Mesenchymal stem cell (in vitro differentiated cells and primary cell): ENCODE data around the gene BIRC6.

ENCODE experiments used
- DNase-seq: peaks from one replicate; pipeline ENCODE4 v3.0.0-alpha.2; 2013
- H2AFZ ChIP-seq: one replicate; pipeline ENCODE4 v1.6.1; 2013; ENCODE audit warnings: low read depth, mild to moderate bottlenecking, control low read depth, inconsistent platforms, low read length, moderate library complexity
- H2AK5ac ChIP-seq: 2 replicates; pipeline ENCODE4 v1.6.1; 2013; ENCODE audit warnings: low read length, moderate library complexity, mild to moderate bottlenecking, inconsistent platforms; ENCODE audit not compliant: severe bottlenecking
- H2BK120ac ChIP-seq: one replicate; pipeline ENCODE4 v1.6.1; 2013; ENCODE audit warnings: low read depth, mild to moderate bottlenecking, inconsistent platforms, low read length, moderate library complexity
- H2BK12ac ChIP-seq, 2 experiments: one replicate each; pipeline ENCODE4 v1.6.1; 2013; ENCODE audit warnings: inconsistent platforms in 2 of 2, low read length in 2 of 2, mild to moderate bottlenecking in 2 of 2, moderate library complexity in 2 of 2, control low read depth in 1 of 2
- H2BK15ac ChIP-seq: one replicate; pipeline ENCODE4 v1.6.1; 2013; ENCODE audit warnings: mild to moderate bottlenecking, low read depth, inconsistent platforms; ENCODE audit not compliant: poor library complexity, severe bottlenecking
- H2BK5ac ChIP-seq: 2 replicates; pipeline ENCODE4 v1.6.1; 2013; ENCODE audit warnings: low read depth, mild to moderate bottlenecking, low read length, control low read depth, inconsistent platforms; ENCODE audit not compliant: poor library complexity, severe bottlenecking
- H3K14ac ChIP-seq, 2 experiments: one replicate each; pipeline ENCODE4 v1.6.1; 2013; ENCODE audit warnings: inconsistent platforms in 2 of 2, low read length in 2 of 2, control low read depth in 1 of 2, mild to moderate bottlenecking in 1 of 2, moderate library complexity in 1 of 2
- H3K18ac ChIP-seq, 2 experiments: one replicate each; pipeline ENCODE4 v1.6.1; 2013; ENCODE audit warnings: inconsistent platforms in 2 of 2, low read length in 2 of 2, control low read depth in 1 of 2, low read depth in 1 of 2, mild to moderate bottlenecking in 1 of 2
- H3K23ac ChIP-seq, 2 experiments: one replicate each; pipeline ENCODE4 v1.6.1; 2013; ENCODE audit warnings: inconsistent platforms in 2 of 2, low read length in 2 of 2, mild to moderate bottlenecking in 2 of 2, moderate library complexity in 2 of 2, control low read depth in 1 of 2
- H3K27ac ChIP-seq: 2 replicates; pipeline ENCODE4 v1.5.1; 2013; ENCODE audit warnings: mild to moderate bottlenecking, moderate library complexity, low read length, control low read depth, inconsistent platforms; ENCODE audit not compliant: poor library complexity, severe bottlenecking
- H3K27me3 ChIP-seq, 2 experiments: 2 replicates each; pipeline versions ENCODE4 v1.6.1 to v1.7.0; 2013; ENCODE audit warnings: low read length in 2 of 2, mild to moderate bottlenecking in 2 of 2, moderate library complexity in 2 of 2, control low read depth in 1 of 2, inconsistent platforms in 1 of 2; ENCODE audit not compliant: control insufficient read depth in 1 of 2, insufficient read depth in 1 of 2
- H3K36me3 ChIP-seq, 2 experiments: 2 replicates each; pipeline versions ENCODE4 v1.6.1 to v1.7.0; 2013; ENCODE audit warnings: low read length in 2 of 2, control low read depth in 1 of 2, inconsistent platforms in 1 of 2, low read depth in 1 of 2, mild to moderate bottlenecking in 1 of 2; ENCODE audit not compliant: insufficient read depth in 2 of 2, control insufficient read depth in 1 of 2
- H3K4ac ChIP-seq, 2 experiments: one replicate each; pipeline ENCODE4 v1.6.1; 2013; ENCODE audit warnings: inconsistent platforms in 2 of 2, low read length in 2 of 2, mild to moderate bottlenecking in 2 of 2, moderate library complexity in 2 of 2, control low read depth in 1 of 2, low read depth in 1 of 2
- H3K4me1 ChIP-seq: 2 replicates; pipeline ENCODE4 v1.6.1; 2013; ENCODE audit warnings: low read depth, low read length, control low read depth; ENCODE audit not compliant: control insufficient read depth, insufficient read depth
- H3K4me2 ChIP-seq: 2 replicates; pipeline ENCODE4 v1.6.1; 2013; ENCODE audit warnings: low read length, mild to moderate bottlenecking, inconsistent platforms; ENCODE audit not compliant: poor library complexity, severe bottlenecking
- H3K4me3 ChIP-seq, 2 experiments: 2 replicates each; pipeline versions ENCODE4 v1.5.1 to v1.7.0; 2013; ENCODE audit warnings: low read length in 2 of 2, mild to moderate bottlenecking in 2 of 2, control low read depth in 1 of 2, low read depth in 1 of 2; ENCODE audit not compliant: insufficient read depth in 1 of 2
- H3K79me1 ChIP-seq: replicated peaks from 2 replicates; pipeline ENCODE4 v1.6.1; 2013; ENCODE audit warnings: mild to moderate bottlenecking, control low read depth, low read length, inconsistent platforms; ENCODE audit not compliant: poor library complexity, severe bottlenecking
- H3K9ac ChIP-seq: 2 replicates; pipeline ENCODE4 v1.7.0; 2013; ENCODE audit warnings: mild to moderate bottlenecking, low read length, moderate library complexity
- H3K9me3 ChIP-seq: 2 replicates; pipeline ENCODE4 v1.7.0; 2013; ENCODE audit warnings: mild to moderate bottlenecking, low read length; ENCODE audit not compliant: control insufficient read depth
- H4K8ac ChIP-seq: one replicate; pipeline ENCODE4 v1.6.1; 2013; ENCODE audit warnings: inconsistent platforms, mild to moderate bottlenecking, low read length, moderate library complexity
- H4K91ac ChIP-seq: one replicate; pipeline ENCODE4 v1.6.1; 2013; ENCODE audit warnings: mild to moderate bottlenecking, low read length, inconsistent platforms
- WGBS: methylation state at CpG from one replicate; pipeline ENCODE4 v1.1.7; 2013; ENCODE audit warnings: mixed read lengths; 5-methylcytosine and 5-hydroxymethylcytosine counted together

BIRC6 gene

DNA sequence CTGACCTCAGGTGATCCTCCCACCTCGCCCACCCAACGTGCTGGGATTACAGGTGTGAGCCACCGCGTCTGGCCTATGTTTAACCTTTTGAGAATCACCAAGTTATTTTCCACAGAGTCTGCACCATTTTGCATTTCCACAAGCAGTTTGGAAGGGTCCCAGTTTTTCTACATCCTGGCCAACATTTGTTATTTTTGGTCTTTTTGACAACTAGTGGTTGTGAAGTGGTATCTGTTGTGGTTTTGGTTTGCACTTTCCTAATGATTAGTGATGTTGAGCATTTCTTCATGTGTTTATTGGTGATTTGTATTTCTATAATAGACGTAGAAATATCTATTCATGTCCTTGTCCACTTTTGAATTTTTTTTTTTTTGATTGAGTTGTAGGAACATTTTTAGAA is 67.9 kb downstream of the BIRC6 start:
- H4K91ac ChIP-seq = no peak overlapping the region
- H3K27me3 ChIP-seq = no peaks in the 10 kb centered on the region
- no peak overlapping the region for H3K4me3 ChIP-seq
- H3K4ac ChIP-seq = no peak overlapping the region
- H3K9ac ChIP-seq = no peak overlapping the region
- no peaks in the 10 kb centered on the region for H3K9me3 ChIP-seq
- no peak overlapping the region for H3K4me2 ChIP-seq
- no peak overlapping the region for H2AFZ ChIP-seq
- H2BK12ac ChIP-seq = no peak overlapping the region
- 95% methylated on average over 4 of the region's 5 CpGs for WGBS
- H4K8ac ChIP-seq = peak overlapping the region; percentile 55
- no peak for DNase-seq
- H2BK120ac ChIP-seq = no peak overlapping the region
- no peak overlapping the region for H3K23ac ChIP-seq
- peaks cover 5% of the 10 kb centered on the region for H3K4me1 ChIP-seq
- H3K27ac ChIP-seq = no peak overlapping the region
- H3K79me1 ChIP-seq = no peaks in the 10 kb centered on the region
- H3K14ac ChIP-seq = no peak overlapping the region
- H2AK5ac ChIP-seq = no peak overlapping the region
- no peak overlapping the region for H3K18ac ChIP-seq
- H2BK15ac ChIP-seq = no peak overlapping the region
- no peak overlapping the region for H2BK5ac ChIP-seq
- H3K36me3 ChIP-seq = peaks cover 3 to 4% of the 10 kb centered on the region in 2 experiments

DNA sequence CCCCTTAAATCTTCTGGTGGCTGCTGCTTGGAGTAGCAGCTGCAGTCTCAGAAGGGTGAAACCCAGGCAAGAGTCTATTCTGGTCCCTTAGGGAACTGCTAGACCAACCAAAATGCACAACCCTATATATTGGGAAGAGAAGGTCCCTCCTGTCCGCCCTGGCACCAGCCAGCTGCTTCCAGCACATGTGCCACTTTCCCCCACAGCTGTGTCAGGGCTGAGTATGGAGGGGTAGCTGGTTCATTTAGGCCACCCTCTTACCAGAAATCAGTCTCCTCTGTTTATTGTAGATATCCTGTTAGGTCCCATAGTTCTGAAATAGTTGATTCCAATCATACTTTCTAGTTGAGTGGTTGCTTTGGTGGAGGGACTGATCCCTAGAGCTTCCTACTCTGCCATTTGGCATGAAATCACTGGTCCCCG is 68.9 kb downstream of the BIRC6 start:
- H2BK12ac ChIP-seq = no peak overlapping the region
- H3K4me3 ChIP-seq = peak overlapping the region in 1 of 2 experiments; percentile 59
- peak overlapping the region; percentile 48 for H2BK15ac ChIP-seq
- no peaks in the 10 kb centered on the region for H3K27me3 ChIP-seq
- peak overlapping the region; percentile 18 to 89 for H3K18ac ChIP-seq
- H3K9ac ChIP-seq = peak overlapping the region; percentile 64
- no peak overlapping the region for H2BK120ac ChIP-seq
- no peak overlapping the region for H3K4ac ChIP-seq
- no peak overlapping the region for H4K91ac ChIP-seq
- H3K27ac ChIP-seq = peak overlapping the region; percentile 46
- H3K79me1 ChIP-seq = no peaks in the 10 kb centered on the region
- H2AK5ac ChIP-seq = peak overlapping the region; percentile 15
- no peak overlapping the region for H3K23ac ChIP-seq
- H2BK5ac ChIP-seq = no peak overlapping the region
- DNase-seq = peak; percentile 68
- no peaks in the 10 kb centered on the region for H3K9me3 ChIP-seq
- no peak overlapping the region for H3K14ac ChIP-seq
- no peak overlapping the region for H2AFZ ChIP-seq
- no peak overlapping the region for H3K4me2 ChIP-seq
- peaks cover 5% of the 10 kb centered on the region for H3K4me1 ChIP-seq
- peak overlapping the region; percentile 69 for H4K8ac ChIP-seq
- H3K36me3 ChIP-seq = peaks cover 4 to 9% of the 10 kb centered on the region in 2 experiments
- whole genome bisulfite sequencing = no CpG with 5 or more reads among the region's 2 CpGs

DNA sequence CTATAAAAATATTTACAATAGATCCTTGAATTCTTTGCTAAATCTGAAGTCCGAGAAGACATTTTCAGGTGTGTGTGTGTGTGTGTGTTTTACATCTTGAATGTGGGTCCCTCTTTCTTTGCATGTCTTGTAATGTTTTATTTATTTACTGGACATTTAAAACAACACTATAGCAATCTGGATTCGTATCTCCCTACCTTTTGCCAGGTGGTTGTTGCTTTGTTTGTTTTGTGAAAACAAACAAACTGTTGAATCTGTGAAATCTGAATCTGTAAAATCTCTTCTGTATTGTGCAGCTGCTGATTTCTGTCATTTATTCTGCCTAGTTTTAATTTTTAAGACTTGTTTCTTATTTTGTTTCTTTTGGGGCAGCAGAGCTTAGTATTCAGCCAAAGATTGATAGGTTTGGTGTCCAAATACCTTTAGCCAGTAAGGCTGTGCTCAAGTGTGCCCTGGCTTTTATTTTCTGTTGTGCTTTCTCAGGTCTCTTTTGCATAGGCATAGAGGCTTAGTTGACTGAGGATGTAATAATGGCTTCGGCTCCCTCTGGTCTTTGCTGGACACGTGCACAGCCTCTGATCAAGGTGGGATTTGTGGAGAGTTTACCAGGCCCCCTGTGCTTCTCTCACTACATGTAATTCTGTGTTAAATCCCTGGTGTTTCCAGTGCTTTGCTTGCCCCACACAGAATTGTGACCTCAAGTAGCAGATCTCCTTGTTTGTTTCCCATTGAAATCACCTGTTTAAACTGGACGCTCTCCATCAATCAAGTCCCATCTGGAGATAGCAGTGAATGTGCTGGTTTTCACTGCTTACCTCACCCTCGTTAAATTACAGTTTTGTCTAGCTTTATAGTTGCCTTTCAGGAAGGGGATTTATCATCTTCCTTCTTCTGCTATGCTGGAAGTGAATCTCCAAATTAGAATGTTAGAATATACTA is 71.1 kb downstream of the BIRC6 start:
- Histone ChIP-seq H2AFZ (no peak overlapping the region), H2AK5ac (peak overlapping the region; percentile 56), H3K4me2 (no peak overlapping the region), H3K36me3 (peaks cover 10 to 25% of the 10 kb centered on the region in 2 experiments), H2BK120ac (no peak overlapping the region), H3K14ac (peak overlapping the region in 1 of 2 experiments; percentile 43), H3K79me1 (peaks cover 8% of the 10 kb centered on the region), H4K8ac (no peak overlapping the region), H3K18ac (no peak overlapping the region), H3K9me3 (no peaks in the 10 kb centered on the region), H3K9ac (no peak overlapping the region), H3K23ac (no peak overlapping the region), H4K91ac (no peak overlapping the region), H3K4me3 (no peak overlapping the region), H3K4me1 (peaks cover 5% of the 10 kb centered on the region), H2BK12ac (no peak overlapping the region), H2BK5ac (no peak overlapping the region), H3K4ac (no peak overlapping the region), H3K27me3 (no peaks in the 10 kb centered on the region), H3K27ac (no peak overlapping the region), H2BK15ac (no peak overlapping the region)
- no peak for DNase-seq
- 98% methylated on average over 4 of the region's 6 CpGs for WGBS

GRCh38 chr2:32430804-32431203 is 74.0 kb downstream of the BIRC6 start:
- 96% methylated on average over 2 of the region's 5 CpGs for WGBS
- no peak overlapping the region for H2BK120ac ChIP-seq
- no peak overlapping the region for H4K8ac ChIP-seq
- no peak overlapping the region for H3K27ac ChIP-seq
- no peak overlapping the region for H3K4ac ChIP-seq
- H3K9ac ChIP-seq = no peak overlapping the region
- H3K36me3 ChIP-seq = peaks cover 7 to 42% of the 10 kb centered on the region in 2 experiments
- H2BK12ac ChIP-seq = no peak overlapping the region
- no peak overlapping the region for H2AFZ ChIP-seq
- H3K79me1 ChIP-seq = peaks cover 15% of the 10 kb centered on the region
- H3K4me1 ChIP-seq = peaks cover 2% of the 10 kb centered on the region
- no peak overlapping the region for H2BK15ac ChIP-seq
- no peak overlapping the region for H2BK5ac ChIP-seq
- no peak overlapping the region for H3K18ac ChIP-seq
- H3K27me3 ChIP-seq = no peaks in the 10 kb centered on the region
- H3K14ac ChIP-seq = no peak overlapping the region
- no peak for DNase-seq
- no peak overlapping the region for H3K23ac ChIP-seq
- H3K4me2 ChIP-seq = no peak overlapping the region
- H4K91ac ChIP-seq = no peak overlapping the region
- no peak overlapping the region for H3K4me3 ChIP-seq
- no peaks in the 10 kb centered on the region for H3K9me3 ChIP-seq
- H2AK5ac ChIP-seq = no peak overlapping the region
